Astrocyte (in vitro differentiated cells and primary cell): ENCODE data around the gene PTPRN2.

Source experiments
- CTCF ChIP-seq: IDR thresholded peaks from 2 replicates; pipeline ENCODE4 v1.5.1; 2011; ENCODE audit warnings: low read depth, mild to moderate bottlenecking, inconsistent platforms, low read length, moderate library complexity; ENCODE audit not compliant: insufficient read depth
- EZH2 ChIP-seq: IDR thresholded peaks from 2 replicates; pipeline ENCODE4 v1.6.1; 2012; ENCODE audit warnings: mild to moderate bottlenecking, low read length, inconsistent platforms; ENCODE audit not compliant: insufficient read depth

- TF ChIP-seq CTCF (no peak), EZH2 (no peak)
These were observed 888.1 kb downstream of the PTPRN2 start for GRCh38 chr7:157699357-157700013.
